Measurements from ENCODE around the gene MAT2A.
"Not testable (repeated sequence)": the region's sequence is repeated elsewhere in the genome, so short reads cannot be mapped to it uniquely, and the experiment has no call there.

Gene MAT2A

DNA sequence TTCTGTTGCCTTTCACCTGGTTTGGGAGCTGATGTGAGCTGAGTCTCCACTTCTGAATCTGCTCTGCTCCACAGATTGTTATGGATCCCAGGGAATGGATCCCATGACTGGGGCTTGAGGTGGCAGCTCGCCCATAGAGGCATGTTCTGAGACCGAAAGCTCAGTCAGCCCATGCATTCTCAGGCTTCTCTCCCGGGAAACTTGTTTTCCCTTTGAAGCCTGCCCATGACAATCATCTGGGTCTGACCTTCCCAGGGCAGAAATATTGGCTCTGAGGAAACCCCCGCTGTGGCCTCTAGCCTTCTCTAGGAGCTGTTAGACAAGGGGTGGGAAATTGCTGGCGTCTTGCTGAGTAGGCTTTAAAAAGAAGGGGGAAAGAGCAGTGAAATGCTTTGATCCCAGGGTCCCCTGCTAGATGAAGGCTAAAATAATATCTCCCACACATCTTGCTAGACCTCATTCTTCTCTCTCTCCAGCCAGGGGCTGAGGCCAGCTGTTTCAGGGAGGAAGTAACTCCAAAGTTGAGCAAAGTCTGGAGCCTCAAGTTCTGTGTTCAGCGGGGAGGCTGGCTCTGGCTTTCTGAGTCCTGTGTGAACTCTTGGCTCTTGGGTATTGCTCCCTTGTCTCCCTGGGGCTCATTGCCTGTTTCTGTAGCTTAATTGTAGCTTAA, 40.4 kb downstream of the MAT2A start:
- no peak for DNase-seq (ENCODE audit: low spot score)

DNA sequence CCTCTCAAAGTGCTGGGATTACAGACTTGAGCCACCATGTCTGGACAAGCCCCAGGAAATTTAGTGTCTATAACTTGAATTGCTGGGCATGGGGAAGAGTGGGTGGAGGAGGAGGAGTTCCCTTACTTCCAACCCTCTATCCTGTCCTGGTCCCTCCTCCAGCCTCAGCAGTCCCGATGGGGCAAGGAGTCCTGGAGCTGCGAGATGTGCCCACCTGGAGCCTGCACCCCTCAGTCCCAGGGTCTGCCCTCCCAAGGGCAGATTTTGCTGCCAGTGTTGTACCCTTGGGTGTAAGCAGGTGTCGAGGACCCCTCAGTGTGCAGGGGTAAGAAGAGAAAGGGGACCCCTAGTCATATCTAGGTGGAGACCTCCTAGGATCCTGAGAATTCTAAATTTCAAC, 41.2 kb downstream of the MAT2A start:
- DNase-seq (ENCODE audit: low spot score): no peak

DNA sequence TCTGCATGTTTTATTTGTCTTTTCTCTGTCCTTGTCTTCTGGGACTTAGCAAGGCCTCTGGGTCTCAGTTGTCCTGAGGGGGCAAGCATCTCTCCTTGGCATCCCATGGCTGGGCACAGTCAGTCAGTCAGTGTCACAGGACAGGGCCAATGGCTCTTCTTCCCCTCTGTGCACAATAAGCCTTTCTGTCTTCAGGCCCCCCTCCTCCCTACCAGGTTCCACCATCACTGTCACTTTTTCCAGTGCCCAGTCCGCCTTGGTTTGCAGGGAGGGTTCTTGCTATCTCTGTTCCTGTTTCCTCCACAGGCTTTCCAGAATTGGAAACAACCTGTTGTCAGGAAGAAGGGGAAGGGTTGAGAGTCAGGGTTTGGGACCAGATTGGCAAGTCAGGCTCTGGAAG, 43.5 kb downstream of the MAT2A start:
- no peak for DNase-seq (ENCODE audit: low spot score)

DNA sequence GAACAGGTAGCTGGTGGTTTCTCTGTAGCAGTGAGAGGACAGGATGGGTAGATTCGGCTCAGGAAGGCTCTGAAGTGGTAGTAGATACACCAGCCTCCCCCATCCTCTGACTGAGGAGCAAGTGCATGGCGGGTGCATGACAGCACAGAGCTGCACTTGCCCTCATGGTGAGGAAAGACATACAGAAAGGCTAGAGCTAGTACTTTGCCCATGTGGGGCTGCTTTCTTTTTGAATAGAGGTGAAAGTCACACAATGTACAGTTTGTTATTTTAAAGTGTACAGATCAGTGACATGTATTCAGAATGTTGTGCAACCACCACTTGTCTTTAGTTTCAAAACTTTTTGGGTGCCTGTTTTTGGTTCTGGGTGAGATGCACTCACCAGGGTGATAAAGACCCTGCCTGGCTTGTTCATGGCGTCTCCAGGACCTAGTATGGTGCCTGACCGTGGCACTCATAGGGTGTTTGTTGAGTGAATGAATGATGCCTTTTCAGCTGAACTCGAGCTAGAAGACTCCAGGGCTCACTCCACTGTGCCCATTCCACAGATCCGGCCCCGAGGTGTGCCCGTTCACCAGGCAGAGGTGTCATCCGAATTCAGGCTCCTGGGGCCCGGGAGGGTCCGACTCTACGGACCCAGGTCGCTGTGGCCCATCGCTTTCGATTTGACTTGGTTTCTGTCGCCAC, 44.8 kb downstream of the MAT2A start:
- DNase-seq (ENCODE audit: low spot score): no peak

DNA sequence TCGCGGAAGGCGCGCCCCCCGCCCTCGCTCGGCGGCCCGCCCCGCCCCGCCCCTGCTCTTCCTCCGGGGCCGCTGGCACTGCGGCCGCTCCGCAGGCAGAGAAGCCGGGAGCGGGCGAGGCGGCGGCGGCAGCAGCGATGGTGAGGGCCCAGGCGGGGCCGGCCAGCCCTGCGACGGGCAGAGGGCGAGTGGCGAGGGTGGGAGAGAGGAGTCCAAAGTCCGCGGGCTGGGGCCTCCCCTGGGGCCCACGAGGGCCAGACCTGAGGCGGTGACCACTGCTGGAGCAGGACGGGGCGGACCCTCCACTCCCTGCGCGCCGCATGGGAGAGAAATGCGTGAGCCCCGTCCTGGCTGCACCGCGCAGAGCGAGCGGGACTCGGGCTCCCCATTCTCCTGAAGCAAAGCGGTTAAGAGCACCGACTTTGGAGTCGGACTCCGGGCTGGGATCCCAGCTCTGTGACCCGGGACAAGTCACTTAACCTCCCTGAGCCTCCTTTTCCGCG, 45.4 kb downstream of the MAT2A start, which contains the start of gene VAMP5:
TSS of gene VAMP5 (plus strand) at position 78 of the 503 bp plus-strand sequence. CDS start at position 138, 60 bp downstream.
- peak; percentile 65 for DNase-seq (ENCODE audit: low spot score)

DNA sequence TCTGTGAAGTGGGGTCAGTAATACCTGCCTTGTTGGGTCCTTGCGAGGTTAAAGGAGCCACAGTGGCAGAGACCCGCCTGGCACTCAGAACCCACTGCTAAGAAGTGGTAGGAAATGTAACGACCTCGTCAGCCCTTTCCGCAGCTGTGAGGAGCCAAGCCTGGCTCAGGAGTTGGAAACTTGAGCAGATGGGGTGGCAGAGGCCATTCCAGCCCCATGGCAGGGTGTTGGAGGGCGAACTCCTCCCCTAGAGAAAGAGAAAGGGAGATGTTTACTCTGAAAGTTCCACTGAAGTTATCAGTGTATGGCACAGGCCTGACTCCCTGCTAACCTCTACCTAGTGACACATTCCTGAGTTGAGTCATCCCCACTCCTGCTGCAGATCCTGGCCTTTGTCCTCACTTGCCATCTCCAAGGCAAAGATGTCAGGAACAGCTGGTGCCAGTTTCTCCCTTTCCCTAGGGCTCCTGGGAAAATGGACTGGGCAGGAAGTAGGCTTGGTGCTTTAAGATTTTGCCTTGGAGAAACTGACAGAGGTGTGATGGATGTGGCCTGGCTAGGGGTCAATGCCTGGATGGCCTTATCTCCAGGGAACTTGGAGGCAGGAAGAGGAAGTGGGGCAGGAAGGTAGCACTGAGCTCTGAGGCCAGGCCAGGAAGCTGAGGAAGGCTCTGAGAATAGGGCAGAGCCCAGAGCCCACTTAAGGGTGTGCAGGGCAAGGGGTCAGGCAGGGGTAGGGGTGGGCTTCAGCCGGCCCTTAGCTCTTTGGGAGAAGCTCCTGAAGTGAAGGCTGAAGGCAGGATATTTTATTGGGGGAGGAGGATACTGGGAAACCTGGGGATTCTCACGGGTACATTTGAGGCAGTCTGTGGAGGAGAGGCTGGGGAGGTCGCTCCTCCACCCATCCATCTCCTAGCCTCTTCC, 46.2 kb downstream of the MAT2A start:
- no peak for DNase-seq (ENCODE audit: low spot score)

DNA sequence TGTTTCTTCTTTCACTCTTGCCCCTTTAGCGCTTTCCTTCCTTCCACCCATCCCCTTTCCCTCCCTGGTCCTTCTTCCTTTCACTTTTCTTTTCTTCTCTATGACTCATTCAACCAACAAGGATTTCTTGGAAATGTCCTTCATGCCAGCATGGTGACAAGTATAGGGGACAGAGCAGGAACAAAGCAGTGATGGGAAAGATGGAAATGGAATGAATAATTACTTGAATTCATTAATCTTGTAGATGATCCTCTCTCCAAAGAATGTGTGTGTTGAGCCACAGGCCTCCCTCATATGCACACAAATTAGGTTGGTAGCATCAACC, 46.8 kb downstream of the MAT2A start:
- DNase-seq (ENCODE audit: low spot score): no peak

DNA sequence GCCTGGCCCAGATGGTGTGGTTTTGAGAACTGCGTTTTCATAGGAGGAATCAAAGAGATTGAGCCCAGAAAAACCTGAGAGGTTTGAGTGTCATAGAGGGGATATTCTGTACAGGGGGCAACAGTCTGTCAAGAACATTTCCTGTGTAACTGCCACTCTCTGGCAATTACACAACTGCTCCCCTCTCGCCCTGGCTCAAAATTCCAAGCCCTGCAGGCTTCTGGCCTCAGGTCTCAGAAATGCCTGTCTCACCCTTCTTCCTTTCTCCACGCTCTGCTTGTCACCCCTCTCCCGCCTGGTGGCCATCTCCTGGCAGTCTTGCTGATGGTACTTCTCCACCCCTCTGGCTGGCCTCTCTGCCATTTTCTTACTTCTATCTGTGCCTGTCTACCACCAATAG, 49.3 kb downstream of the MAT2A start:
- DNase-seq (ENCODE audit: low spot score): no peak

DNA sequence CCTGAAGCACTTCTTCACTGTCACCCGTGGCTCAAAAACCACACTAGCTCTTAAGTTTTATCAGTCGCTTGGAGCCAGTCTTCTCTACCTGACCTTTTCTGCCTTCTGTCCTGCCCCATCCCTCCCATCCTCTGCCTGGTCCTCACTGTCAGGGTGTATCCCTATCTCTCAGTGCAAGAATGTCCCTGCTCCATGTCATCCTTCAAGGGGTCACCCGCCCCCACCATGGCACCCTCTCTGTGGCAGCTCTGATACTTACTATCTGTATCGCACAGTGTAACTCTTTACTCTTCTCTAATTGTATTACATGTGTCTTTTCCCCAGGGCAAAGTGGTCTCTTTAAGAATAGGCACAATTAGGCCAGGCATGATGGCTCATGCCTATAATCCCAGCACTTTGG, 49.7 kb downstream of the MAT2A start:
- no peak for DNase-seq (ENCODE audit: low spot score)

DNA sequence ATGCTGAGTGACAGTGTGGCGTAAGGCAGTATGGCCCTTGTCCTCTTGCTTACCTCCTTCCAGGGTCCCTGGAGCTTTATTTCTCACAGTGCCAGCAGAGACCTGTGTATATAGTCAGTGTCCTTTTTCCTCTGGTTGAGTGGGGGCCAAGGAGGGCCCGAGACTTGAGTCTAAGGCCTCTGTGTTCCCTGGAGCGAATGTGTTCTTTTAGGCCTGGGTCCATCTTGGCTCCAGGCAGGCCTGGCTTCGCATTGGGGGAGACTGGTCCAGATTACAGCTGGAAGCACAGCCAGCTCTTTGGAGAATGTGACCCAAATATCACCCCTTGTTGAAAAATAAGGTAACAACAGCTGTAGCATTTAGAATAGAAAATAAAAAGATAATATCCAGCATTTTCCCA, 50.2 kb downstream of the MAT2A start:
- no peak for DNase-seq (ENCODE audit: low spot score)

DNA sequence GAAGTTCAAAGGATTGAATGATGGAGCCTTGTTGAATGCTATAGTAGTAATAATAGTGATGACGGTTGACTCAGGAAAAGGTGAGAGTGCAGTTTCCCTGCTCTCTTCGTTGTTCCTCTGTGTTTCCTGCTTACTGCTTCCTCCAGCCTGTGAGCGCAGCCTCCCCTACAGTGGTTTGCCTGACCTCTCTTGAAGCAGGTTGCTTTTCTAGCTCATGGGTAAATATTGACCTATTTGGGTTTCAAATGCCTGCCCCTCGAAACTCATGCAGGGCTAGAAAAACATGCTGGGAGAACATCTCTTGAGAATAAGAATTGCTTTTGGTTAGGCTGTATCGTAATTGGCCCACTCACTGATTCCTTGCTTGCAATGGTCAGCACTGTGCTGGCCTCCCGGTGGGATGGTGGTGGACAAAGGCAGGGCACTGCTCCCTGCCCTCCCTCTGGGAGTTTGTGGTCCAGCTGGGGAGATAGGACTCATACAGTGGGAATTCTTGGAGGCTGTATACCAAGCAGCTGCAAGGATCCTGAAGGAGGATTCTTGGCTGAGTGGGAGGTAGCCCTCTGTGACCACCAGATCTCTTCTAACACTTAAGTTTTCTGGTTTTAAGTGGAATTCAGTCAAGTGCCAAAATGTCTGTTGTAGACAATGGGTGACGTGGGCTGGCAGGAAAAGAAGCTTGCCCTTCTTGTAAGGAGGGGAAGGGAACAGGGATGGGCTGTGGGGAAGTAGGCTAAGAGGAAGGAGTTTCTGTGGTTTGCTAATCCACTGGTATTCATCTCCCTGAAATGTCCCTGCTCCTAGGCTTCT, 51.2 kb downstream of the MAT2A start:
- DNase-seq (ENCODE audit: low spot score): no peak

DNA sequence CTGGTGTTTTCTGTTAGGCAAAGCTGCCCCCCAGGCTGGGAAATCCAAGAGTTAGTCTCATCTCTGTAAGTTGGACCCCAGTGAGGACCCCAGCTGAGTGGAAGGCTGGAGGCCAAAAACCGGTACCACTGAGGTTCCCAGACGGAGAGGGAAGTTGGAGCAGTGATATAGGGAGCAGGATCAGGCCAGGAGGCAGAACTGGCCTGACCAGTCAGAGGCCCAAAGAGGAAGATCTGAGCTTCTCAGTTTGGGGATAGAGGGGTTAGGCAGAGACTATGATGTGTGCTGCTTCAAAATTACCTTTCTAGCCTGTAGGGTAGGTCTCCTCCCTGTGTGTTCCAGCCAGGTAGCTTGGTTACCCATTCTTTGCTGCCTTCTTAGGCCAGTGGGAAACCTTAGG, 52.0 kb downstream of the MAT2A start:
- no peak for DNase-seq (ENCODE audit: low spot score)

DNA sequence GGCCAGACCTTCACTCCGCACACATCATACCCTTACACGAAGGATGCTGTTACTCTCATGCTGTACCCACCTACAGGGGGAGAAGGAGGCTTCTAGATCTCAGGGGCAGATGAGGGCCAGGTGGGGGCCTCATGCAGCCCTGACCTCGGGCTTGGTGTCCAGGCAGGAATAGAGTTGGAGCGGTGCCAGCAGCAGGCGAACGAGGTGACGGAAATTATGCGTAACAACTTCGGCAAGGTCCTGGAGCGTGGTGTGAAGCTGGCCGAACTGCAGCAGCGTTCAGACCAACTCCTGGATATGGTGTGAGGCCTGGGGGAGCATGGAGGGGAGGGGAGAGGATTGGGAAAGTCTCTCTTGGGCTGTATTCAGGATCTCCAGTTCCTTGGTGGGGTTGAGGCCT, 52.6 kb downstream of the MAT2A start:
- no peak for DNase-seq (ENCODE audit: low spot score)

DNA sequence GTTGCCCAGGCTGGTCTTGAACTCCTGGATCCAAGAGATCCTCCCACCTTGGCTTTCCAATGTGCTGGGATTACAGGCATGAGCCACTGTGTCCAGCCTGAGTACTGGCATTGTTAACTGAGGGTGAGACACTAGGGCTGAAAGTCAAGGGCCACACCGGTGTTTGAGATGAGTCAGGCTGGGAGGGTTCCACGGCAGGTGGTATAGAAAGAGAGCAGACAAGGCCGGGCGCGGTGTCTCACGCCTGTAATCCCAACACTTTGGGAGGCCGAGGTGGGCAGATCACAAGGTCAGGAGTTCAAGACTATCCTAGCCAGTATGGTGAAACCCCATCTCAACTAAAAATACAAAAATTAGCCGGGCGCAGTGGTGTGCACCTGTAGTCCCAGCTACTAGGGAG, 53.3 kb downstream of the MAT2A start:
- DNase-seq (ENCODE audit: low spot score): not testable (repeated sequence)

DNA sequence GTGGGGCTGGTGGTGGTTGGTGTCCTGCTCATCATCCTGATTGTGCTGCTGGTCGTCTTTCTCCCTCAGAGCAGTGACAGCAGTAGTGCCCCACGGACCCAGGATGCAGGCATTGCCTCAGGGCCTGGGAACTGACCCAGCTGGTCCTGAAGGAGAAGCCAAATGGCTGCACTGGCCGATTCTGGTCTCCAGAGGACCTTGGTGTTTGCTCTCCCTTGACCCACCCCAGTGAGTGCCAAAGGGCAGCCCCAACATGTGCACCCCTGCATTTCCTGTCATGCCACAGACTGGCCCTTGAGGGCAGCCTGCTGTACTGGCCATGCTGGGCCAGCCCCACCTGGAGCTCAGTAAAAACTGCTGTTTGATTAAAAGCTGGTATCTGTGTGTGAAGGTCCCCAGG, 54.1 kb downstream of the MAT2A start:
- no peak for DNase-seq (ENCODE audit: low spot score)
